ENCODE data around the gene TRH.

Gene TRH

GRCh38 chr3:129974564-129974832 lies at the start of gene TRH:
TSS of gene TRH (plus strand) at chr3:129974720. CDS start at chr3:129975817, 1,097 bp downstream.
- DNase-seq: no peak

GRCh38 chr3:129927072-129927471 lies 47.4 kb upstream of the TRH start:
- no peak for DNase-seq

GRCh38 chr3:129929383-129929782 lies 45.1 kb upstream of the TRH start:
- no peak for DNase-seq

GRCh38 chr3:129933471-129933870 lies 41.0 kb upstream of the TRH start:
- DNase-seq: no peak

- DNase-seq: peak; percentile 44
Measured at GRCh38 chr3:129934234-129935123, 40.0 kb upstream of the TRH start.

GRCh38 chr3:129936757-129937156 lies 37.8 kb upstream of the TRH start:
- peak; percentile 66 for DNase-seq

- no peak for DNase-seq
Measured at GRCh38 chr3:129937717-129938116, 36.8 kb upstream of the TRH start.

GRCh38 chr3:129938140-129938930 lies 36.2 kb upstream of the TRH start:
- DNase-seq: no peak

GRCh38 chr3:129940086-129940485 lies 34.4 kb upstream of the TRH start:
- no peak for DNase-seq

- peak; percentile 31 for DNase-seq
Measured at GRCh38 chr3:129942296-129942695, 32.2 kb upstream of the TRH start.

- DNase-seq: no peak
Measured at GRCh38 chr3:129943020-129943419, 31.5 kb upstream of the TRH start.

GRCh38 chr3:129944709-129945108 lies 29.8 kb upstream of the TRH start:
- DNase-seq: no peak

GRCh38 chr3:129947538-129948240 lies 26.8 kb upstream of the TRH start:
- no peak for DNase-seq

GRCh38 chr3:129950318-129951046 lies 24.0 kb upstream of the TRH start:
- DNase-seq: no peak

- no peak for DNase-seq
Measured at GRCh38 chr3:129952556-129953355, 21.8 kb upstream of the TRH start.

- no peak for DNase-seq
Measured at GRCh38 chr3:129953621-129954020, 20.9 kb upstream of the TRH start.

GRCh38 chr3:129954514-129954913 lies 20.0 kb upstream of the TRH start:
- DNase-seq: no peak

GRCh38 chr3:129956936-129957335 lies 17.6 kb upstream of the TRH start:
- no peak for DNase-seq

GRCh38 chr3:129958755-129959154 lies 15.8 kb upstream of the TRH start:
- no peak for DNase-seq

- DNase-seq: no peak
Measured at GRCh38 chr3:129961141-129961541, 13.4 kb upstream of the TRH start.

- DNase-seq: no peak
Measured at GRCh38 chr3:129962600-129962999, 11.9 kb upstream of the TRH start.

- no peak for DNase-seq
Measured at GRCh38 chr3:129965937-129966336, 8.6 kb upstream of the TRH start.

Measured in CD4-positive, alpha-beta T cell treated with Interleukin-17A for 1 hour (primary cell).